Brain pericyte (primary cell): ENCODE measurements around the gene SLC15A1.

Source experiments
- DNase-seq: peaks from one replicate; pipeline ENCODE4 v3.0.0-alpha.2; 2012; ENCODE audit warnings: low read depth, low spot score

The SLC15A1 gene

GRCh38 chr13:98751861-98752466 lies 508 bp downstream of the SLC15A1 start:
- DNase-seq: no peak

GRCh38 chr13:98751367-98751782 lies 1.1 kb downstream of the SLC15A1 start:
- DNase-seq: no peak

DNA sequence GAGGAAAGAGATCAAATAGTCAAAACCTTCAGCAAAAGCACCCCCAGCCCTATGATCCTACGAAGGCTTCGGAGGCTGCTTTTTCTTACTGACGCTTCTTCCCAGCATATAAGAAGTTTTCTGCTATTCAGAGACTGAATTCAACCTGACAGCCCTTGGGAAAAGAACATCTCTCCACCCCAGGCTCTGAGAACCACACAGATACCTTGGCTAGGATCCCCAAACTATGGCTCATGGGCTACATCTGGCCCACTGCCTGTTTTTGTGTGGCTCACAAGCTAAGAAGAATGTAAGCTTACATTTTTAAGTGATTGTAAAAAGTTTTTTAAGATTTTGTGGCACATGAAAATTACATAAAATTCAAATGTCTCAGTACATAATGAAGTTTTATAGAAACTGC lies 3.0 kb downstream of the SLC15A1 start:
- no peak for DNase-seq

- no peak for DNase-seq
Observed at GRCh38 chr13:98746968-98747367, 5.5 kb downstream of the SLC15A1 start.

- no peak for DNase-seq
Observed at GRCh38 chr13:98743377-98743776, 9.1 kb downstream of the SLC15A1 start.

DNA sequence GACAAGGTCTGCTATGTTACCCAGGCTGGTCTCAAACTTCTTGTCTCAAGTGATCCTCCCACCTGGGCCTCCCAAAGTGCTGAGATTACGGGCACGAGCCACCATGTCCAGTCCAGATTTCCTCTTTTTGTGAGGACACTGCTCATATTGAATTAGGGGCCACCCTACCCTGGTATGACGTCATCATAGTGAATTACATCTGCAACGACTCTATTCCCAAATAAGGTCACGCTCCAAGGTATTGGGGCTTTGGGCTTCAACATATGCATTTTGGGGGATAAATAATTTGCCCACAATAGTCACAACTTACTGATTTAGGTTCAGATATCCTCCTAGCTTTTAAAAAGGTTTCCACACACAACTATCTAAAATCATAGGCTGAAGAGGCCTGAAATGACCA lies 9.5 kb downstream of the SLC15A1 start:
- no peak for DNase-seq

DNA sequence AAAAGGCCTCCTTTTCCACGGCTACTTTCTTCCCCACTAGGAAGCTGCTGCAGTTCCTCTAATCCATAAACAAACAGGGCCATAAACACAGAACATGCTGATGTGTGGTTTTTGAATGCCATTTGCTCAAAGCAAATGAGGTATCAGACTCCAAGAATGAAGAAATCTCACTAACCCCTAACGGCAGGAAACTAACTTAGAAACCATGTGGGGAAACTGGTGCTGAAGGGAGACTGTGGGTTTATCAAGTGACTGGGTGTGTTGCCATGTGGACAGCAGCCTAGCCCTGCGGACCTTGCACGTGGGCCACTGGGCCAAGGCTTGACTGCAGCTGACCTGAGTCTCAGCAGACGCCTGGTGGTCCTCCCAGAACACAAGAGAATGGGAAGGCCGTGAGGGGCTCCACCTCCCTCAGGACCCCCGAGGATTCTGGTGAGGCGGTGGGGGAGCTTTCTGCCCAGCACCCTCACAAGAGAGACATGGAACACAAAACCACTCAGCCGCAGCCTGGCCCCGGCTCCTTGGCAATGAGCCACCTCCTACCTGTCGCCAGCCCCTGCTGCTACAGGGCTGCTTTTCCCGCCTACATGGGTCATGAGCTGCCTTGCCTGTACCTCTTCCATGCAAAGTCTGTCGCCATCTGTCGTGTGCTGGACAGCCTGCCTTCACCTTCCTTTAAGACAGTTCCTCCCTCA lies 10.6 kb downstream of the SLC15A1 start:
- no peak for DNase-seq

GRCh38 chr13:98740131-98740530 lies 12.3 kb downstream of the SLC15A1 start:
- no peak for DNase-seq

DNA sequence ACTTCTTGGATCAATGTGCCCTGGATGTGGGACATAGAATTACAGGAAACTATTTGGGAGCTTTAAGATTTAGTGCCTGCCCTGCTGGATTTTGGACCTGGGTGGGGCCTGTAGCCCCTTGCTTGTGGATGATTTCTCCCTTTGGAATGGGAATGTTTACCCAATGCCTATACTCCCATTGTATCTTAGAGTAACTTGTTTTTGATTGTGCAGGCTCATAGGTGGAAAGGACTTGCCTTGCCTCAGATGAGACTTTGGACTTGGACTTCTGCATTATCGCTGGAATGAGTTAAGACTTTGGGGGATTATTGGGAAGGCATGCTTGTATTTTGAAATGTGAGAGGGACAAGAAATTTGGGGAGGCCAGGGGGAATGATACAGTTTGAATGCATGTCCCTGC lies 13.5 kb downstream of the SLC15A1 start:
- no peak for DNase-seq

DNA sequence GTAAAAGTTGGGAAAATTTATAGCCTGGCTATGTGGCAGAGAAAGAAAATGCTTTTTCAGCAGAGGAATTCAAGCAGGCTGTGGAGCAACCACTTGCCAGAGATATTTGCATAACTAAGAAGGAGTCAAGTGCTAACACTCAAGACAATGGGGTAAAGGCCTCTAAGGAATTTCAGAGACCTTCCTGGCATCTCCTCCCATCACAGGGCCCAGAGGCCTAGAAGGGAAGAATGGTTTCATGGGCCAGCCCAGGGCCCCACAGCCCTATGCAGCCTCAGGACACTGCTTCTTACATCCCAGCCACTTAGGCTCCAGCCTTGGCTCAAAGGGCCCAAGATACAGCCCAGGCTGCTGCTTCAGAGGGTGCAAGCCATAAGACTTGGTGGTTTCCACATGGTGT lies 14.3 kb downstream of the SLC15A1 start:
- no peak for DNase-seq

- DNase-seq: no peak
Observed at GRCh38 chr13:98731925-98732324, 20.5 kb downstream of the SLC15A1 start.

- no peak for DNase-seq
Observed at GRCh38 chr13:98731038-98731437, 21.4 kb downstream of the SLC15A1 start.

DNA sequence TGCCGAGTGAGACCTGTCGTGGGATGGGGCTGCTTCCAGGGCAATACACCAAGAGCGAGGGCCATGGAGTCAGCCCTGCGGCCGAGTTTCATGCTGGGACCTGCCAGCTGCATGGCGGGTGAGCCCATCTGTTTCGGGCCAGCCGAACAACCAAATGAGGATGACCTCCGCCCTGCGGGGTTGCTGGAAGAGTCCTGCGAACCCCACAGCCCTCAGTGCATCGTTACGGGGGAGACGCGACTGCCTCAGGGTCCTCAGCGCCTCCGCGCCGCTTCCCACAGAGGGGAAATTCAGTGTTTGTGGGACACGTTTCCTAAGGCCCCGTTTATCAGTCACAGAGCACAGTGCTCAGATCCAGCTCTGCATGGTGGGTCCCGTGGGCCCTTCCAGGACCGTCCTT lies 22.0 kb downstream of the SLC15A1 start:
- DNase-seq: no peak

DNA sequence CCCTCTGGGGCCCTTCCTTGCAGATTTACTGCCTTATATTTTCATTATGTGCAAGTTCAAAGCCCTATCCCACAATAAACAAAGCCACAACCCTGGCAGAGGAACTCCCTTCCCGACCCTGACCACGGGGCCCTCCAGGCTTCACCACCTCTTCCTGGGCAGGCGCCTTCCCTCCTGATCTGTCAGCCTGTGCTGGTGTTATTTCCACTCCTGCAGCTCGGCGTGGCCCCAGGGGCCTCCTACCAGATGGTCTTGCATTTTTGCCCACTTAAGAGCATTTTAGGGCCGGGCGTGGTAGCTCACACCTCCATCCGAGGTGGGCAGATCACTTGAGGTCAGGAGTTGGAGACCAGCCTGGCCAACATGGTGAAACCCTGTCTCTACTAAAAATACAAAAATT lies 22.8 kb downstream of the SLC15A1 start:
- DNase-seq: no peak

DNA sequence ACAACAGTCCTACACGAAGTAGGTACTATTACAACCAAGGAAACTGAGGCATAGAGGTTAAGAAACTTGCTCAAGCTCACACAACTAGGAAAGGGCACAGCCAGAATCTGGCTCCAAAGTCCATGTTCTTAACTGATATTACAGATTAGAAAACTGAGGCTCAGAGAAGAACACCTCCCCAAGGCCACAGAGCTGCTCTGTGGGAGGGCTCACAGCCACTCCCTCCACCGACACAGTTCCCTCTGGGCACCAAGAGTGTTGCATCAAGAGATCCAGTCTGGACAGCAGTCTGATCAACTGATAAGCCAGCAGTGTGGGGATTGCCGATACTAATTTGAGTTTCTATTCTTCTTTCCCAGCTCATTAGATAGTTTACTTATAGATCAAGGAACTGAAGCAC lies 29.5 kb downstream of the SLC15A1 start:
- no peak for DNase-seq

GRCh38 chr13:98721825-98722510 lies 30.5 kb downstream of the SLC15A1 start:
- DNase-seq: no peak

DNA sequence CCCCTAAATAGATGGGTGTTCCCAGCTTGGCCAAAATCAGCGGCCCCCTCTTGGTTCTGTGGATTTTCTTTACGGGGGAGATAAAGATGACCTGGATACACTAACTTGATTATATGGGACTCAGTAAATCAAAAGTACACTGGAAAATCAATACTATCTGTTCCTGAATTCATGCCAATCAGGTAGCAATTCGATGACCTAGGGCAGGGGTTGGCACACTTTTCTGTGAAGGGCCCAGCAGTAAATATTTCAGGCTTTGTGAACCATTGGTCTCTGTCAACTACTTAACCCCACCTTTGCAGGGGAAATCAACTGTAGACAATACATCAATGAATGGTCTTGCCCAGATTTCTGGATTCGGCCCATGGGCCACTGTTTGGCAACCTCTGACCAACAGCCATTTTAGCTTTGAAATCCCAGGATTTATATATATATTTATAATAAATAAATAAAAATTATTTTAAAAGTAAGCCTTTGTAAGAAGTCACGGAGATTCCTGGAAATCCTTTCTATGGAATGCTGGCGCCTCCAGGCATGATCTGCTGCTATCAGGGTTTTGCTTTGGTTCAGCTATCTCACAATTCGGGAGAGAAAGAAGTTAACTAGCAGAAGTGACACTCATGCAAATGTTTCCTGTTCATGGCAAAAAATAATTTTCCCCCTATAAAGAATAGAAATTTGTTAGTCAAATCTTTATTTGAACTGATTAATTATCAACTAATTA lies 32.8 kb downstream of the SLC15A1 start:
- DNase-seq: no peak

DNA sequence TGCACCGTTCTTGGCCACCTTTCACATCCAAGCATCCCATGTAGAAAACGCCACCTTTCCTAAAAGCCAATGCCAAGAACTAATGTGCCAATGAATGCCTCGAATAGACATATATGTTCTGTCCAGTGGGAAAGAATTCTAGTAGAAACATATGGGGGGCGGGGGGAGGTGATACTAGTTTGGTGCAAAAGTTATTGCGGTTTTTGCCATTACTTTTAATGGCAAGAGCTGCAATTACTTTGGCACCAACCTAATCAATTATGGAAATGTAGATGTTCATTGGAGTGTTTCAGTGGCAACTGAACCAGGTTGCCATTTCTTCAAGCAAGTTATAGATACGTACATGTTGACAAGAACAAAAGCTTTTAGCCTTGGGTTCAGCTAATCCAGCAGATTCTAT lies 34.6 kb downstream of the SLC15A1 start:
- DNase-seq: no peak

GRCh38 chr13:98717256-98717655 lies 35.2 kb downstream of the SLC15A1 start:
- DNase-seq: no peak

GRCh38 chr13:98710521-98710920 lies 42.0 kb downstream of the SLC15A1 start:
- no peak for DNase-seq

- no peak for DNase-seq
Observed at GRCh38 chr13:98707281-98707999, 45.0 kb downstream of the SLC15A1 start.
